GM18519 (cell line): ENCODE data around the gene CBLC.

Experiments
- ATAC-seq: cut with Tn5 transposase; IDR thresholded peaks from one replicate; pipeline ENCODE4 v1.9.1; 2021; ENCODE audit warnings: mild to moderate bottlenecking, moderate library complexity; ENCODE audit not compliant: unreplicated experiment, low FRiP score

CBLC gene

GRCh38 chr19:44746616-44746945 is 31.1 kb upstream of the CBLC start:
- ATAC-seq, result no peak

DNA sequence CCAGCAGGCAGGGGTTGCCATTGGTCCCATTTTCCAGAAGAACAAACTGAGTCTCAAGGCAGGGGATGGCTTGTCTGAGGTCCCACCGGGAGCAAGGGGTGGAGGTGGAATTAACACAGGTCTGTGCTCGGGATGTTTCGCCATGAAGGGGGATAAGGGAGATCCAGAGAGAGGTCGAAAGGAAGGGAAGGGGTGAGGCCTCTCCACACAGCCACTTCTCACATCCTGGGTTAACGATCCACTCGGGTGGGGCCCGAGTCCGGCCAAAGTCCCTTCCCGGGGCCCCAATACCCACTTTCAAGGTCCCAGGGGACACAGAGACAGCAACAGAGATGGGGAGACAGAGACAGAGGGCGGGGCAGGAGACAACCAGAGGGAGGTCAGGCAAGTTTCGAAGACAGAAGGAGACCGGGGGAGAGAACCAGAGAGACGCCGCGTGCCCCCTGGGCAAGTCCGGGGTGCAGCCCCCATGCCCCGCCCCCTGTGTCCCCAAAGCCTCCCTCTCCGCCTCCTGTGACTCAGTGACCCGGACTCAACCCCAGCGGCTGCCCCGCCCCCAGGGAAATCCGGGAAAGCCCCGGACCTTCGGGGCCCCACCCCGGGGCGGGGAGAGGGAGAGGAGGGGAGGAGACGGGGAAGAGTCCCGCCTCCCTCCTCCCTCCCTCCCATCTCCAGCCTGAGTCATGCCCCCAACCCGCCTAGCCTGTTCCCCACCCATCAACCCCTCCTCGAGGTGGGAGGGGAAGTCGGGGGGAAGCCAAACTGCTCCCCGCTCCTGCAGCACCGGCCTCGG is 30.5 kb upstream of the CBLC start:
- no peak for ATAC-seq

GRCh38 chr19:44747739-44748425 is 29.8 kb upstream of the CBLC start:
- ATAC-seq, result no peak

- ATAC-seq, result peak; percentile 28
Observed at GRCh38 chr19:44748426-44749254, 29.1 kb upstream of the CBLC start, which contains the start of gene BCL3. TSS of gene BCL3 (plus strand) at chr19:44748708. CDS start at chr19:44748791, 83 bp downstream.

GRCh38 chr19:44749292-44749691 is 28.4 kb upstream of the CBLC start:
- no peak for ATAC-seq

GRCh38 chr19:44749994-44750393 is 27.7 kb upstream of the CBLC start:
- ATAC-seq, result no peak

DNA sequence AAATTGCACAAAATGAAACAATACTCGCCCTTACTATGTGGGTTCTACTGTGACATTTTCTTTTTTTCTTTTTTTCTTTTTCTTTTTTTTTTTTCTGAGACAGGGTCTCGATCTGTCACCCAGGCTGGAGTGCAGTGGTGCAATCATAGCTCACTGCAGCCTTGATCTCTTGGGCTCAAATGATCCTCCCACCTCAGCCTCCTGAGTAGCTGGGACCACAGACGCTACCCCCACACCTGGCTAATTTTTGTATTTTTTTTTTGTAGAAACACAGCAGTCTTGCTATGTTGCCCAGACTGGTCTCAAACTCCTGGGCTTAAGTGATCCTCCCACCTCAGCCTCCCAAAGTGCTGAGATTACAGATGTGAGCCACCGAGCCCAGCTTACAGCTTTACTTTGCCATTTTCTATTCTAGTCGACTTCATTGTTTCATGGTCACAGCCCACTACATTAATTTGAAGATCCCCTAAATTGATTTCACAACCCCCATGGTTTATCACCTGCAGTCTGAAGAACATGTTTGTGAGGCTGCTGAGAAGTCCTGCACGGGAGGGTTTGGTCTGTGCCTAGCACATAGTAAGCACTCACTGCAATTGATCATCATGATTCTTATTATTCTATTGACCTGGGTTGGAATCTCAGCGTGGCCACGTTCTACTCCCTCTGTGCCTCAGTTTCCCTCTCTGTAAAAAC is 25.4 kb upstream of the CBLC start:
- no peak for ATAC-seq

GRCh38 chr19:44752816-44753625 is 24.7 kb upstream of the CBLC start:
- peak; percentile 61 for ATAC-seq

GRCh38 chr19:44753626-44753931 is 24.1 kb upstream of the CBLC start:
- ATAC-seq, result no peak

DNA sequence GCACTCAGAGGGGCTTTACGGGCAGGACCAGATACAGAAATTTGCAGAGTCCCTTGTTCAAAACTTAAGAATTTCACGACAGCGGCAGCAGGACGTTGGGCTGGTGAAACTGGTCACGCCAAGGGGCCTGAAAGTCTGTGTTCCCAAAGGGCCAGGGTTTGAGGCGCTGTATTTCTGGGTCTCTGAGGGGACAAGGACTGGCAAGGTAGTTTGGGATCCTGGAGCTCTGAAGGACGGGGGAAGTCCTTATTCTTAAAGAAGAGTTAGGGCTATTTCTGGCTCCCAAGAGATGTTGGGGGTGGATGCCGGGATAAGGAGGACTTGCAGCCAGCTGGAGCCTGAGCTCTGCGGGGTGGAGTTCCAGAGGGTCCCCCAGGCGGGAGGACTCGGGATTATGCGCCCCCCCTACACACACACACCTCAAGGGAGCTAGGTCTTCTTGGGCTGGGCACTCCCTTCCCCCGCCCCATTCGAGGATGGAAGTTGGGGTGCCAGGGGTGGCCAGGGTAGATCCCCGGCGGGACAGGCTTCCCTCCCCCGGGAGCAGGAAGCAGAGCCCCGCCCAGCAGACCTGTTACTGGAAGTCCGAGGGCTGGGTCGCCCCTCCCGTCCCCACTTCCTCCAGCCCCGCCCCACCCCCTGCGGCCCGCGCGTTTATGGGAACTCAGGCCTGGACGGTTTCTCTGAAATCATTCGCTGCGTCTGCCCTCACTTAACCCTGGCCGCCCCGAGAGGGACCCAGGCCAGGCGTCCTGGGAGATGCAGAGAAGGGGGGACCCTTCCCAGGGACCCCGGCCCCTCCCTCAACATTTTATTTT is 23.5 kb upstream of the CBLC start:
- ATAC-seq, result no peak

DNA sequence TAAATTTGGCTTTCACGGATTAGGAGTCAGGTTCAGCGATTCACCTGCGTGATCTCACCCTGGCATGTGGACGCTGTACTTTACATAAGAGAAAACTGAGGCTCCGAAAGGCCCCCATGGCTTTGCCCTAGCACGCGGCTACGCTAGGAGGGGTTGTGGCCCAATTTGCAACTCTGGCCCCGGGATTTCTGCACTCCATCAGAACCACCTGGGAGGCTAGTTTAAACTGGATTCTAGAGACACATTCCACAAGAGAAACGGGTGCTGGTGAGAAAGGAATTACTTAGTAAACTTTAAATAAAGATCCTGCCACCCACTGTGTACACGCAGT is 23.0 kb upstream of the CBLC start:
- no peak for ATAC-seq

DNA sequence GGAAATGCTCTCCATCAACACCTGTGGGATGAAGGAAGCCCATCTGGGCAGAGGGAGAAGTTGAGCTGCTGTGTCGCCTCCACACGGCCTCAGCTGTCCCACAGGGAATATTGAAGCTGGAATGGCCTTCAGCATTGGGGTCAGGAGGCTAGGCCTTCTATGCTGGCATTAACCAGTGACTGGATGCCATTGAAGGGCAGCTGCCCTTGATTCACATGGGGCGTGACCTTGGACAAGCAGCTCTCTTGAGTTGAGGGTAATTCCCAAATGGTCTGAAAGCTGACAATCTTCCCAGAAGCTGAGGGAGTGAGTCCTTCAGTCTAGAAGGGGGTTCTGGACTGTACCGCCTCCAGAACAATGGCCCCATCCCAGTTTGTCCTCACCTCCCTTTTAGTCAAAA is 22.5 kb upstream of the CBLC start:
- no peak for ATAC-seq

DNA sequence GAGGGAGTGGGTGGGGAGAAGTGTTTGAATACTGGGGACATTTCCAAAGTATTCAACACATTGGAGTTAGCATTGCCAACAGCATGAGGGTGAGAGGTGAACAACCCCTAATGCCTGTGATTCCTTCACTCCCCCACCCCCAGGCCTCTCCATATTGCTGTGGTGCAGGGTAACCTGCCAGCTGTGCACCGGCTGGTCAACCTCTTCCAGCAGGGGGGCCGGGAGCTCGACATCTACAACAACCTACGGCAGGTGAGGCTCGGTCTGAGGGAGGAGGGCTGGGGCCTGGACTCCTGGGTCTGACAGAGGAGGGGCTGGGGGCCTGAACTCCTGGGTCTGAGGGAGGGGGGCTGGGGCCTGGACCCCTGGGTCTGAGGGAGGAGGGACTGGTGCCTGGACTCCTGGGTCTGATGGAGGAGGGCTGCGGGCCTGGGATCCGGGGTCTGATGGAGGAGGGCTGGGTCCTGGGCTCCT is 21.6 kb upstream of the CBLC start:
- no peak for ATAC-seq

DNA sequence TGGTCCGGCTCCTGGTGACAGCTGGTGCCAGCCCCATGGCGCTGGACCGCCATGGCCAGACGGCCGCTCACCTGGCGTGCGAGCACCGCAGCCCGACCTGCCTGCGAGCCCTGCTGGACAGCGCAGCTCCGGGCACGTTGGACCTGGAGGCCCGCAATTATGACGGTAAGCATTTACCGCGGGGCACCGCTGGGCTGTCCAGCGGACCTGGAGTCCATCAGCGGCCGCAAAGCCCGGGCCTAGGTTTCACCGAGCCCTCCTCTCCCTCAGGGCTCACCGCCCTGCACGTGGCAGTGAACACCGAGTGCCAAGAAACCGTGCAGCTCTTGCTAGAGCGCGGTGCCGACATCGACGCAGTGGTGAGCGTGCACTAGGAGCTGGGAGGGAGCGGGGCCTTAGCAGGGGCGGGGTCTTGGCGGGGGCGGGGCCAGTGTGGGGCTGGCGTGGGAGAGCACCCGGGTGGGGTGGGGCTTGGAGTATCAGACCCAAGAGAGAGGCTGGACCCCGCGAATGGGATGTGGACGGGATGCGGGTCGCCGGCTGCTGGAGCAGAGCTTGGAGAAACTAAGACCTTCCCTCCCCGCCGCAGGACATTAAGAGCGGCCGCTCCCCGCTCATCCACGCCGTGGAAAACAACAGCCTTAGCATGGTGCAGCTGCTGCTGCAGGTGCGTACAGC is 20.5 kb upstream of the CBLC start:
- no peak for ATAC-seq

DNA sequence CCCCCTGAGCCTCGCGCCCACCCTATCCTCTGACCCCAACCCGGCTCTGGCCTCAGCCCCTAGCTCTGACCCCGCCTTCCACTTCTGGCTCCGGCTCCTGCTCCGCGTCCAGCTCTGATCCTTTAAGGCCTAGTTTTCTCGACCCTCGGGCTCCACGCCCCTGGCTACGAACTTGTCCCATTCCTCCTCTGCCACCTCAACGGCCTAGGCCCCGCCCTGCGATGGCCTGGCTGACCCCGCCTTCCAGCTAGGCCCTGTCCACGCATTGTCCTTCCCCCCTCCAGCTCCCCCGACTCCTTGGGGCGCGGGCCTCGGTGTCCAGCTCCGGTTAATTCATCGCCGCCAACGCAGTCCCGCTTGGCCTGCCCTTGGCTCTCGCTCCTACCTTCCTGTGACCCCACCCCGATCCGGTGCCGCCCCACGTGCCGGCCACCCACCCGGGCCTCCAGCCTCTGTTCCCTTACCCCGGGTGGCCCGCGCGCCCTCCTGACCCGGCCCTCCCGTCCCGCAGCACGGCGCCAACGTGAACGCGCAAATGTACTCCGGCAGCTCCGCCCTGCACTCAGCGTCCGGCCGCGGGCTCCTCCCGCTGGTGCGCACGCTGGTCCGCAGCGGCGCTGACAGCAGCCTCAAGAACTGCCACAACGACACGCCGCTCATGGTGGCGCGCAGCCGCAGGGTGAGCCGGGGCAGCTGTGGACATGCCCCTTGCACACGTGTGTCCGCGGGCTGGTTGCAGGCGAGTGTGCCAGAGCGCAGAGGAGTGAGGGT is 19.8 kb upstream of the CBLC start:
- no peak for ATAC-seq

DNA sequence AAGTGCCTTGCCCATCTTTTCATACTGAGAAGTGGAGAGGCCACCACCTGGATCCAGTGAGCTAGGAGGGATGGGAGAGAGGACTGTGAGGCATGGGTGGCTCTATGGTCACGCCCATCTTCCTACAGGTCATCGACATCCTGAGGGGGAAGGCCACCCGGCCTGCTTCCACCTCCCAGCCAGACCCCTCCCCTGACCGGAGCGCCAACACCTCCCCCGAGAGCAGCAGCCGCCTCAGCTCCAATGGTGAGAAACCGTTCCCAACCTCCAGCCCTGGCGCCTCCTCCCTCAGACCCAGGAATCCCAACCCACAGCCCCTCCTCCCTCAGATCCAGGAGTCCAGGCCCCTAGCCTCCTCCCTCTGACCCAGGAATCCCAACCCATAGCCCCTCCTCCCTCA is 19.1 kb upstream of the CBLC start:
- ATAC-seq, result no peak

- ATAC-seq, result no peak
Observed at GRCh38 chr19:44759083-44759804, 18.4 kb upstream of the CBLC start.
